Inferior parietal cortex (tissue), 1 donor: ENCODE measurements around the gene PBOV1.
"Not testable (repeated sequence)": the region's sequence is repeated elsewhere in the genome, so short reads cannot be mapped to it uniquely, and the experiment has no call there.

Experiments used
- DNase-seq: peaks from one replicate; pipeline ENCODE4 v3.0.0-alpha.2; 2016; ENCODE audit errors: extremely low spot score

Gene PBOV1

GRCh38 chr6:138238368-138238767, 20.1 kb upstream of the PBOV1 start:
- no peak for DNase-seq

GRCh38 chr6:138237463-138237862, 19.2 kb upstream of the PBOV1 start:
- DNase-seq, result no peak

- no peak for DNase-seq
Measured at GRCh38 chr6:138235693-138236092, 17.4 kb upstream of the PBOV1 start.

DNA sequence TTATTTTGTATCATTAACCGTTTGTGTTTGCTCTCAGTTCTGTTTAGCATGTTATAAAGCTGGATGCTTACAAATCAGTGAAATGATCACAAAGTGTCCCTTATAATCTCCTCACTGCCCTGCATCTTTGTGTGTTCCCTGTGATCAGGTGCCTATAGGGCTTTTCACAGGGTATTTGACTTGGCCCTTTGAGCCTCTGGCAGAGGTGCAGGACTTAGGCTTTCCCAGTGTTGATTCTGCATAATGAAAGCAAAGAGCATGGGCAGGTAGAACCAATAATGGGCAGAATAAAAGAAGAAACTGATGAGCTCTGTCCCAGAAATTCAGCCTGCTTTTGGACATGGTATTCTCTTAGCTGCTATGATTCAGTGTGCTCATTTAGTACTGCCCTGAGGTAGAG, 16.9 kb upstream of the PBOV1 start:
- no peak for DNase-seq

- no peak for DNase-seq
Measured at GRCh38 chr6:138234363-138234762, 16.1 kb upstream of the PBOV1 start.

GRCh38 chr6:138231381-138231886, 13.1 kb upstream of the PBOV1 start:
- DNase-seq, result no peak

- no peak for DNase-seq
Measured at GRCh38 chr6:138230759-138231380, 12.6 kb upstream of the PBOV1 start.

DNA sequence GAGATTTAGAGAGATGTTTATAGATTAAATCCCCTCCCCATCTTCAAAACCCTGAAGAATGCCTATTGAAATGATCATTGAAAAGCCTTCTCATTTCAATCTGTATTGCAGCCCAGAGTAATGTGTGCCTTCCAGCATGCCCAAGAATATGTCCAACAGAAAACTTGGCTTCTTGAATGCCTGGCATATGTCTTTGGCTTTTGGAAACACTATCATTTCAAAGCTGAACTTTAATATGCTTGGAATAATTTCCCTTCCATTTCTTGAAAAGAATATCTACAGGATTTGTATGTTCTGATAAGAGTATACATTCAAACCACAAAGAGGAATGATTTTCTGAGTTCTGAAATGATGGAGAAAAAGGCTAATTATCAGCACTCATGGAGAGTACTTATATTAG, 11.9 kb upstream of the PBOV1 start:
- no peak for DNase-seq

- DNase-seq, result no peak
Measured at GRCh38 chr6:138229663-138230179, 11.4 kb upstream of the PBOV1 start.

DNA sequence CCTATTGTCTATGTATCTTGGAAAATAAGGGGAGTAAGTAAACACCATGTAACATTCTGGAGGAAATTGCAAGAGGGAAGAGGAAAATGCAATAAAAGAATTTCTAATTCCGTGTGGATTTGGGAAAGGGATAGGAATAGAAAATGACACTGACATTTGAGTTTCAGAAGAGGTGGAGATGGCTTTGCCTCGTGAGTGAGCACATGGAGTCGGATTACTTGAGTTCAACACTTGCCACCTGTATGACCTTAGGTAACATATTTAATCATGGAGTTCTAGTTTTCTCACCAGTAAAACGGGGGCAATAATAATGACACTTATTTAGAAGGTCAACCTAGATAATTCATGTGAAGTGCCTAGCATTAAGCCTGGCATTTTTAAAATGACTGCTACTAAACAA, 10.8 kb upstream of the PBOV1 start:
- DNase-seq, result no peak

DNA sequence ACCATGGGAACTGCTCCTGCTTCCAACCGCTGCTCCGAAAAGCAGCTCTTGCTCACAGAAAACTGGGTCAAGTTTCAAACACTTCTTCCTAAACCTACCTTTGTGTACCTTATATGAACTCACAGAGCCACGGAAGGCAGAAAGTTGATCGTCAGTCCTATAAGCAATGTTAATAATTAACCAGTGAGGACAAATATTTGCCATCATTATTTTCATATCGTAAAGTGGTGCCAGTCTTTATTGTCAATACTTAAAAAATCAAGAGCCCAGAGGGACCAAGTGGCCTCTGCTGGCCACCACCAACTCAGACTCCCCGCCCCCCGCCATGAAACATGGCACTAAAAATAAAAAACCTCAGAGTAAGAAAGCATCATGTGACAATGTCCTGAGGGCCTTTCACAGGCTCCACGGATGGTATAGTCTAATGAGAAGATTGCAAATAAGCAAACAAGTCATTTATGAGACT, 9.1 kb upstream of the PBOV1 start:
- DNase-seq, result no peak

- DNase-seq, result no peak
Measured at GRCh38 chr6:138226700-138227315, 8.5 kb upstream of the PBOV1 start.

DNA sequence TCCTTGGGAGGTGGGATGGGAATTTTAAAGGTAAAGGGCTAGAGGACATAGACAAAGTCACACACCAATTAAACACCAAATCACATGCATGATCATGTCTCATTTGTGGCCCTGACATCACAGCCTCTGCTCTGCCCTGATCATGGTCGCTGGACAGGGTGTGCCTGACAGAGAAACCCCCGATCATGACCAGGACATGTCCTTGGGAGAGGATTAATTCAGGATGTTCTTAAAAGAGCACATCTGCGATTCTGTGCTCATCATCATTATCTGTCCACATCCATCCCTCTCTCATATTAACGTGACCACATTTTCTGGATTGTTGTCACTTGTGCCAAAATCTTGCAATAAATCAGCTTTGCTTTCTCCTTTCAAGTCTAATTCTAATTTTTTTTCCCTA, 7.7 kb upstream of the PBOV1 start:
- no peak for DNase-seq

DNA sequence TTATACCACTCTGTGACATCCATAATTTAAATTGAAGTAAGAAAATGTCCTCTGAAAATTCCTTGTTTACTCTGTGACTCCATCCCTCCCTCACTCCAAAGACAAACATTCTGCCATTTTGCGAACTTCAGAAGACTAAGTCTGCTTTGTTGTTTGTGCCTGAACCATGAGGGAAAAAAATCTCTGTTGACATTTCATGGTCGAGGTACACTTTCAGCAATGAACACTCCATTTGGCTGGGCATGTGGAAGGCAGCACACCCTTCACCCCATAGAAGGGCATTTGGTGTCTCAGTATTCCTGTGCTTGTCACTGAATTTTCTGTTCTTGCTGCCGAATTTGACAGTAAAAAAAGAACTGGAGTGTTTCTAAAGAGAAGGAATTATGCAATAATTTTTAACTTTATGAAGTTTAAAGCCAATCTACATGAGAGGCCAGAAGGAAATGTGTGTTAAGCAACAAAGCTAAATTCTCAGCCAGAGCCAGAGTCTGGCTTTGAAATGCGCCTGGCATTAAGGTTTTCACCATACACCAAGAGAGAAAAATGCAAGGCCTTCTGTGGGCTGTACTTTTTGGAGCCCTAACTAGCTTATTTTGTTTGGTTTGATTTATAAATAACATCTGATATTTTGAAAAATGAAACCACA, 4.7 kb upstream of the PBOV1 start:
- no peak for DNase-seq

- DNase-seq, result no peak
Measured at GRCh38 chr6:138219901-138220300, 1.6 kb upstream of the PBOV1 start.

DNA sequence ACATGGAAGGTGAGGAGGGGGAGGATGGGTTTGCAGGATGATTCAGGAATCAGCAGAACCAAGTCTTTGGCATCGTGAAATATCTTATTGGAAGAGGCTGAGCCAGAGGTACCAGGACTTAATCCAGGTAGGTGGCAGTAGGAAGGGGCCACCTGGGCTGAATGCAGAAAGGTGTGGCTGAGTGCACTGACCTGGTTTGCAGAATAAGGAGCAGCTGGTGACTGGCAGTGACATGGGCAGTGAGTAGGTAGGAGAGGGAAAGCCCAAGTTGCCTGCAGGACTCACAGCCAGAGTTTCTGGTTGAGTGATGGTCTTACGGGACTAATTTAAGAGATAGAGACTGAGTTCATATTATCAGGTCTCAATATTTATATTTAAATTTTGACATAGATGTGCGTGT, 1.1 kb upstream of the PBOV1 start:
- DNase-seq, result no peak

GRCh38 chr6:138215093-138215782, 3.1 kb downstream of the PBOV1 start:
- no peak for DNase-seq

DNA sequence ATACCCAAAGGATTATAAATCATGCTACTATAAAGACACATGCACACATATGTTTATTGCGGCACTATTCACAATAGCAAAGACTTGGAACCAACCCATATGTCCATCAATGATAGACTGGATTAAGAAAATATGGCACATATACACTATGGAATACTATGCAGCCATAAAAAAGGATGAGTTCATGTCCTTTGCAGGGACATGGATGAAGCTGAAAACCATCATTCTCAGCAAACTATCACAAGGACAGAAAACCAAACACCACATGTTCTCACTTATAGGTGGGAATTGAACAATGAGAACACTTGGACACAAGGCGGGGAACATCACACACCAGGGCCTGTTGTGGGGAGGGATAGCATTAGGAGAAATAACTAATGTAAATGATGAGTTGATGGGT, 5.8 kb downstream of the PBOV1 start:
- not testable (repeated sequence) for DNase-seq

DNA sequence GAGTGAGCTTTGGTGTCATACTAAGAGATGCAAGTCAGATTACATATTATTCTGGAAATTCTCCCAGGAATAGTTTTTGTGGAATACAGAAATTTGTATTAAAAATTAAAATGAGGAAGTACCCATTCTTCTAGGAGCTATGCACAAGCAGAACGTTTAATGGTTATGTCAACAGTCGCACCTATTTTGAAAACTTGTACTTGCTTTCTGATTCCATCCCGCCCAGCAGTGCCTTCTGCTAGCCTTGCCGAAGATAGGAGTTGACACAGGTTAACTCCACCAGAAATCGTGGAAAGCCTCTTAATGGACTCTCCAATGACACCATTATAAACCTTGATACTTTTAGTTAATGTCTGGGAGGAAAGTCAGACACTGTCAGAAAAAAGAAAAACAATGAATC, 6.7 kb downstream of the PBOV1 start:
- DNase-seq, result no peak

DNA sequence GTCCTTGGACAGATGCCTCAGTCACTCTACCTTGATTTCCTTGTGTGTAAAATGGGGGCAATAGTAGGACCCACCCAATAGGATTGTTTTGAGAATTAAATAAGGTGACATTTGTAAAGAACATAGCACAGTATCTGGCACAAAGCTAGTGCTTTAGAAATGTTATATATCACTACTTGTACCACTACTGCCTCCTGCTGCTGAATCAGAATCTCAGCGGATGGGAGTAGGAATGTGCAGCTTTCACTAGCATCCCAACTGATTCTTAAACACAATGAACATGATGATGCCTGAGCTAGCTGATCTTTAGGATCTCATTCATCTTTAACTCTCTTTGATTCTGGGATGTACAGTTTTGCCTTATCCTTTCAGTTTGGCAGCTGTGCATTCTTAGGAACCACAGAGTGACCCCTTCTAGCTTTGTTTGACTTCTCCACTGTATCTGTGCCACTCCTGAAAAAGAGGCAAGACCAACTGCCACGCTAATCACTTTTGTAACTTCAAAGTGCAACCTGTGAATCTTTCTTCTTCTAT, 7.2 kb downstream of the PBOV1 start:
- DNase-seq, result no peak

DNA sequence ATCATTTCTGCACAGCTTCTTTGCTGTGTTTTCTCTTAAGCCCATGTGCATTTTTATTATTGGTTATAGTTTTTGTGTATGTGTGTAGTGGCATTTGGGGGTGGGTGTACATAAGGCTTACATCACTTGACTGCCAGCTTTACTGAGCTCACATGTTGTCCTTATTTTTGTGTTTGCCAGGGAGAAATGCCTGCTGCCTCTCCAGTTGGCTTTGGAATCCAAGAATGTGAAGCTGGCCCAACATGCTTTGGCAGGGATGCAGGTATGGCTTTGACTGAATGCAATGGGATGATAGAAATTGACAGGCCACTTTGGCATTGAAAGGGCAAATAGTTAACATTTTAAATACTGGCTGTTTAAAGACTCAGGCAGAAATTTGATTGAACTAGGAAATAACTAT, 11.4 kb downstream of the PBOV1 start:
- DNase-seq, result no peak
